IPS DF 19.7 (cell line): ENCODE results near the gene LNP1.

Experiments
- DNase-seq: peaks from one replicate; pipeline ENCODE4 v3.0.0-alpha.2; 2013; ENCODE audit warnings: low read depth, low spot score

Gene LNP1

DNA sequence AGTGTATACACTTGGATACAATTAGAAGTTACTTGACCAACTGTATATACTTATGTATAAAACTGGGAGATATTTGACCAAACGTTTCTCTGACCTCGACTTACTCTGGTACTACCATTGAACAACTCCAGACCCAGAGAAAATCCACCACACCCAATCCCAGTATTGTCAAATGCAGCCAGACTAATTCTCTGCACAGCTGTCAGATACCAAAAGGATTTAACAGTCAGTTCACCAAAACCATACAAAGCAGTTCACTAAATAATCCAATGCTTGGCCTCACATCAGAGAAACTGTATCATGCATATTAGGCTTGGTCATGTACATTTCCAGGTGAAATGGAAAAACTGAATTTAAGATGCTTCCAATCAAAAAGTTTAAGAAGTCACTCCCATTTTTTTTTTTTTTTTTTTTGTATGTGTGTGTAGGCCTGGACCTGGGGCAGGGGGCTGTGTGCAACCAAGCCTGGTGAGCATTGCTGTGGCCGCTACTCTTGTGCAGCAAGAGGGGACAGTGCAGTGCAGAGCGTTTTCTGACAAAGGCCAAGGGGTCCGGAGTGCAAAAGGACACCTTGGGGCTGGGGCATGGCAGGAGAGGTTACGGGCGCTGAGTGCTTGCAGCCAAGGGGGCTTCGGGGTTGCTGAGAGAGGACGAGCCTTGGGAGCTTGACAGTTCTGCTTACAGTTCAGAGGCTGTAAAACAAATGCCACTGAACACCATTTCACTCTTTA is 1.8 kb upstream of the LNP1 start:
- DNase-seq, result no peak

DNA sequence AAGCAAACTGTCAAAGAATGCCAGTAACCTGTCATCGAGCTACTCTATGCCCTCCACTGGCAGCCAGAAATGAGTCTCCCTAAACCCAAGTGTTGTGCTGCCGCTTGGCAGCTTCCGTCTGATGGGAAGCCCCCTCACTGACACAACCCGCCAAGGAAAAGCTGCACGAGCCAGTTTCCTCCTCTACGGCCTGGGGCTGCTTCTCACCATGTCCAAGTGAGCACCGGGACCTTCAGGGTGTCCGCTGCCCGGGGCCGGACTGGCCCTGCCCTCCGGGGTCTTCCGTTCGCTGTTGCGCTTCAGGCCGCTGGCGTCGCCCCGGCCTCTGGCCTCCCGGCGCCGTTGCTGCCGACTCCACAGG is 940 bp upstream of the LNP1 start:
- no peak for DNase-seq

- DNase-seq, result no peak
Observed at GRCh38 chr3:100401674-100402041, 319 bp downstream of the LNP1 start.

DNA sequence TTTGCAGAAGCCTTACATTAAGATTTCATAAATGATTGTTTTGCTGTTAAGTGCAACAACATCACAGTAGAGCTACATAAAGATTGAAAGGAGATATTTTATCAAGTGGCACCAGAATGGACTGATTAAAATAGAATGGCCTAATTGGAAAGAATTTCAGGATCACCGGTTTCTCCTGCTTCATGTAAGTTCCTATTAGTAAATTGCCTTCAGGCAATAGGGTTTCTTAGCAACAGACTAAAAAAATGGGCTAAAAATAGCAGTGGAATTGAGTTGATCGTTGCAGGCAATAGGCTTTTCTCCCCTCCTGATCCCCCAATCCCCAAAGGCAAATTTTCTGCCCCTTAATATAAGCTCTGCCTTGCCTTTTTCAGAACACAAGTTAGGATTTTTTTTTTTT is 917 bp downstream of the LNP1 start:
- no peak for DNase-seq

GRCh38 chr3:100402891-100403290 is 1.6 kb downstream of the LNP1 start:
- no peak for DNase-seq

DNA sequence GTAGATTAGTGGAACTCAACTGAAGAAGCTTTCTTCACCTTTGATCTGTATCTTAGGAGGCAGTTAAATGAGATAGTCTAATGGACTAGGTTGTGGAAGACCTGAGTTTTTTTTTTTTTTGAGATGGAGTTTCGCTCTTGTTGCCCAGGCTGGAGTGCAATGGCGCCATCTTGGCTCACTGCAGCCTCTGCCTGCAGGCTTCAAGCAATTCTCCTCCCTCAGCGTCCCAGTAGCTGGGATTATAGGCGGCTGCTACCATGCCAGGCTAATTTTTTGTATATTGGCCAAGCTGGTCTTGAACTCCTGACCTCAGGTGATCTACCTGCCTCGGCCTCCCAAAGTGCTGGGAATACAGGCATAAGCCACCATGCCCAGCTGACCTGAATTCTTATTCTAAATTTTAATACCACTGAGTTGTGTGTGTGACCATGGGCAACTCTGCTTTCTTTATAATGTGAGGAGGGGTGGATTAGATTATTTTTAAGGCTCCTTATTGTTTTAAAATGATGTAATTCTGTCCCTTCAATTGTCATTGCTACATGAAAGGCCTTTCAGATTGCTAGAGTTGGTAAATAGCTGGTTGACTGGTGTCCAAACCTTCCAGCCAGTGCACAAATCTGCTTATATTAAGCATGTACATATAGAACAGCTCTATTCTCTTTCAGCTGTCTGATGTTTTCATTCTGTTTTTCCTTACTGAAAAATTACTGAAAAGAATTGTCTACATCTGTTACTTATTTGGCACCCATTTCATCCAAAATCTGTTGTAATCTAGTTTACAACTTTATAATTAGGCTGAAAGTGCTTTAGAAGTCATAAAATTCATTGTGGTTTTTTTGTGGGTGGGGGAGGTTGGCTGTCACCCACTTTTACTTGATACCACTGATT is 2.3 kb downstream of the LNP1 start:
- no peak for DNase-seq

DNA sequence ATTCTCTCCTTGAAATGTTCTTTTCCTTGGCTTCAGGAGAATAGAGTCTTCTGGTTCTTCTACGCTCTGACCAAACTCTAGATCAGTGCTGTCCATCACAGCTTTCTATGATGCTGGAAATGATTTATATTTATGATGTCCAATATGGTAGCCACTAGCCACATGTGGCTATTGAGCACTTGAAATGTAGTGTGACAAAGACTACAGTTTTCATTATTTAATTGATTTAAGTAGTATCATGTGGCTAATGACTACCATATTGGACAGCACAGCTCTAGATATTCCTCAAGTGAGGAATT is 2.9 kb downstream of the LNP1 start:
- DNase-seq, result no peak

DNA sequence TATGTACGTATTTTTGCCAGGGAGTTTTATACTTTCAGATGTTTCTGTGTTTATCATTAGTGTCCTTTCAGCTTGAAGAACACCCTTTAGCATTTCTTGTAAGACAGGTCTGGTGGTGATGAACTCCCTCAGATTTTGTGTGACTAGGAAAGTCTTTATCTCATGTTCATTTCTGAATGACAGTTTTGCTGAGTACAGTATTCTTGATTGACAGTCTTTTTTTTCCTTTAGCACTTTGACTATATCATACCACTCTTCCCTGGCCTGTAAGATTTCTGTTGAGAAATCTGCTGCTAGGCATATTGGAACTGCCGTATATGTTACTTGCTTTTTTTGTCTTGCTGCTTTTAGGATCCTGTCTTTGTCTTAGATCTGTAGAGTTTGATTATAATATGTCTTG is 5.8 kb downstream of the LNP1 start:
- DNase-seq, result no peak

DNA sequence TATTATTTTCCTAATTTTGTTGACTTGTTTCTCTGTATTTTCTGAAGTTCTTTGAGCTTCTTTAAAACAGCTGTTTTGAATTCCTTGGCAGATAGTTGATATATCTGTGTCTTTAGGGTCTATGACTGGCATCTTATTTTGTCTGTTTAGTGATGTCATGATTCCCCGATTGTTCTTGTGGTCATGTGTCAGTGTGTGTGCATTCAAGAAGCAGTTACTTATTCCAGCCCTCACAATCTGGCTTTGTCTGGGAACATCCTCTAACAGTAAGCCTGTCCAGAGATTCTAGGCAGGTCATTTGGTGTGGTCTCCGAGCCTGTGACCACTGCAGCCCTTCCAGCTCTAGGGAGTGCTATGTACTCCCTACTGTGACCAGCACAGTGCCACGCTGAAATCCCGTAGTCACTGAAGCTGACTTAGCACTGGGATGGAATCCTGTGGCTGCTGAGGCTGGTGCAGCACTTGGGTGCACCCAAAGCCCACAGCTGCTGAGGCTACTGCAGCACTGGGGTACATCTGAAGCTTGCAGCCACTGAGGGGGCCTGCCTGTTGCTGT is 6.7 kb downstream of the LNP1 start:
- DNase-seq, result no peak

DNA sequence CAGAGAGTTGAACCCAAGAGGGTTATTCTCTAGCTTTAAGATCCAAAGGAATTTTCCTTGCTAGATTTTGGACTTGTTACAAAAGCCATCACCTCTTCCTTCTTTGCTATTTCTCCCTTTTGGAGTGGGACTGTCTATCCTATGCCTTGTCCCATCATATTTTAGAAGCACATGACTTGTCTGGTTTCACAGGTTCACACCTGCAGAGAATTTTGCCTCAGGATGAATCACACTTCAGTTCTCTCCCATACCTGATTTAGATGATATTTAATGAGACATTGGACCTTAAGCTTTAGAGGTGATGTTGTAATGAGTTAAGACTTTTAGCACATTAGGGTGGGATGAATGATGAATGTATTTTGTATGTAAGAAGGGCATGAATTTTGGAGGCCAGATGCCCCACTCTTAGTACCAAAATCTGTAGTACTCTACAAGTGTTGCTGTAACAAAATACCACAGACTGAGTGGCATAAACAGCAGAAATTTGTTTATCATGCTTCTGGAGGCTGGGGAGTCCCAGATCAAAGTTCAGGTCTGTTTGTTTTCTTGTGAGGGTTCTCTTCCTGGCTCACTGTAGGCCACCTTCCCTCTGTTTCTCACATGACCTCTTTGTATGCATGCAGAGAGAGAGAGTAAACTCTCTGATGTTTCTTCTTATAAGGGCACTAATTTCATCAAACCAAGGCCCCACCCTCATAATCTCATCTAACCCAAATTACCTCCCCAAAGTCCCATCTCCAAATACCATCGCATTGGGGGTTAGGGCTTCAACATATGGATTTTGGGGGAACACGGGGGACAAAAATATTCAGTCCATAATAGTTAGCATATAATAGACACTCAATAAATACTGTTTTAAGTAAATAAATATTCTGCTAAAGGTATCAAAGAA is 10.0 kb downstream of the LNP1 start:
- no peak for DNase-seq

- no peak for DNase-seq
Observed at GRCh38 chr3:100412912-100413590, 11.7 kb downstream of the LNP1 start.

DNA sequence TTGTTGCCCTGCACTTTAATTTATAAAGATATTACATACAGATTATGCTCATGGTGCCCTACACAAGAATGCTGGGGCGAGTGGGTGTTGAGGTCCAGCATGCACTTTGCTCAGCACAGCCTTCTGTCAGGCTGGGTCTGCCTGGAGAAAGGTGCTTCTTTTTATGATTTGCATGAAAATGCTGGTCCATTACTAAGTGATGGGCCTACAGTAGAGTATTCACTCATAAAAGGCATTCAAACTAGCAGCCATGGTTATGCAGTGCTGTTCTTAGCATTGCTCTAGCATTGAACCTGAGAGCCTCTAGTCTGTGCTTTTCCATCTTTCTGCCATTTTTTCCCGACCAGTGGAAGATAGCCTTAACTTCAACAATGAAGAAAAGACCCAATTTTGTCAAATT is 12.3 kb downstream of the LNP1 start:
- DNase-seq, result no peak

- no peak for DNase-seq
Observed at GRCh38 chr3:100416176-100416575, 14.8 kb downstream of the LNP1 start.

DNA sequence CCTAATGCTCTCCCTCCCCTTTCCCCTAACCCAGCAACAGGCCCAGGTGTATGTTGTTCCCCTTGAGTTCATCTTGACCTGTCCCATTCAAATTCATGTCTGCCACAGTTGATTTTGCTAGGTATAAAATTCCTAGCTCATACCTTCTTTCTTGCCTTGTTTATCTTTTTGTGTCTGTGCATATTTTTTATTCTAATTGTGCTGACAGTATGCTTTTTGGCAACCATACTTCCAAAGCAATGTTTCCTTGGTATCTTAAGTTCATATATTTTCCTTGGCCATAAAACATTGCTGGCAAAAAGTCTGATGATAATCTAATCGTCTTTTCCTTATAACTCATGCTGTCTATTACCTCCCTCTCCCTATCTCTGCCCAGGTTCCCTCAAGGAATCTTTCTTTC is 15.5 kb downstream of the LNP1 start:
- DNase-seq, result no peak

- DNase-seq, result no peak
Observed at GRCh38 chr3:100419406-100419805, 18.1 kb downstream of the LNP1 start.

- no peak for DNase-seq
Observed at GRCh38 chr3:100420885-100421284, 19.5 kb downstream of the LNP1 start.

DNA sequence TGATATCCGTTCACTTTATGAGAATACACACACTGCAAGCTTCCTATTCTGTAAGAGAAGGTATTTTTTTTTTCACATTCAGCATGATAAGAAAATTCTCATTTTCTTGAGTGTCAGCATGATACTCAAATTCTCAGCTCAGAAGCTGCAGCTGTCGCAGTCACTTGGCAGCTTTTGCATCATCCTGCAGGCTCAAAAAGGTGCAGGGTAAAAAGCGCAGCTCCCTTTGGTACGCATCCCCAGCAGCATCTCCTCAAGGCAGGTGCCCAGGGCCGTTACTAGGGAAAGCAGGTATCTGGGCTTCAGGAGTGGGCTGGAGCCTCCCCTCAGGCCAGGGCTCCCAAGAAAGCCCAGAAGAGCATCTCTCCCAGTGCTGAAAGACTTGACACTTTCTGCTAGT is 22.3 kb downstream of the LNP1 start:
- no peak for DNase-seq

GRCh38 chr3:100424261-100424660 is 22.9 kb downstream of the LNP1 start:
- DNase-seq, result no peak

- no peak for DNase-seq
Observed at GRCh38 chr3:100425316-100425715, 24.0 kb downstream of the LNP1 start.

DNA sequence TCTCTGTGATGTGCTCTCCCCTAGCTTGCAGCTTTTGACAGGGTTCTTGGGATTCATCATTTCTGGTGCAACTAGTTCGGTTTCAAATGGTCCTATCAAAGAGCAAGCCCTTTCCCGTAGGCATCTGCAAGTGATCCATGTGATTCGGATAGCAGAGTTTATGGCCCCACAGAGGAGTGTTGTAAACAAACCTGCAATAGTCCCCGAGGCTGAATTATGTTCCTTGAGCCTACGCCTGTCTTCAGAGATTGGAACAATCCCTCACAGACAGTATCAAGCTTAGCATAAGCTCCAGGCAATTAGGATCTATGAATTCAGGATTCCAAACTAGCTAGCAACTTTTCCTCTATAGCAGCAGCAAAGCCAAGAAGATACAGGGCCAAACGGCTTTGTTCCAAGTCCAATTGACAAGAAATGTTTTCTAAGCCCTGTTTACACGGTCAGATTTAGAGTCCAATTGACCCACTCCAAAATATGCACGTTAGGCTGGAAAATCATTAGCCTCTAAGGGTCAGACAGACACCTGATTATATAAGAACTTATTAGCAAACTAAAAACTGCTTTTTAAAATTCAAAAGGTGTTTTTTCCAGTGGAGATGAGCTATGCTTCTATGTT is 24.8 kb downstream of the LNP1 start:
- no peak for DNase-seq

DNA sequence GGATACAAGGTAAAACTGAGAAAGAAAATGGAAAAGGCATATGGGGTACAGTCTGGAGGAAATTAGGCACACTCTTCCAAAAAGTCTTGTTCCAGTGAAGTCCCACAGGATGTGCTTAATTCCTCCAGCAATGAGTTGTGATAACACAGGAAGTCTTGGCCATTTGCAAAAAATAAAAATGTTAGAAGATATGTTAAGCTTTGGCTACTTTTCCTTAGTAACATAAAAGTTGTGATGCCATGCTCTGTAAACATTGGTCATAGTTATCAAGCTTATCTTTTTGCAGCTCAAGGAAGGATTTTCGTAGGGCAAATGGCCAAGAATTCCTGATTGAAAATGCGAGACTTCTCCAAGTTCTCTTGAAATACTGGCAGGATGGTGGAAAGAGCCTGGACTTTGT is 26.4 kb downstream of the LNP1 start:
- DNase-seq, result no peak
